Measurements from ENCODE around the gene MYCN.
"Not testable (repeated sequence)": the region's sequence is repeated elsewhere in the genome, so short reads cannot be mapped to it uniquely, and the experiment has no call there.

Gene MYCN

DNA sequence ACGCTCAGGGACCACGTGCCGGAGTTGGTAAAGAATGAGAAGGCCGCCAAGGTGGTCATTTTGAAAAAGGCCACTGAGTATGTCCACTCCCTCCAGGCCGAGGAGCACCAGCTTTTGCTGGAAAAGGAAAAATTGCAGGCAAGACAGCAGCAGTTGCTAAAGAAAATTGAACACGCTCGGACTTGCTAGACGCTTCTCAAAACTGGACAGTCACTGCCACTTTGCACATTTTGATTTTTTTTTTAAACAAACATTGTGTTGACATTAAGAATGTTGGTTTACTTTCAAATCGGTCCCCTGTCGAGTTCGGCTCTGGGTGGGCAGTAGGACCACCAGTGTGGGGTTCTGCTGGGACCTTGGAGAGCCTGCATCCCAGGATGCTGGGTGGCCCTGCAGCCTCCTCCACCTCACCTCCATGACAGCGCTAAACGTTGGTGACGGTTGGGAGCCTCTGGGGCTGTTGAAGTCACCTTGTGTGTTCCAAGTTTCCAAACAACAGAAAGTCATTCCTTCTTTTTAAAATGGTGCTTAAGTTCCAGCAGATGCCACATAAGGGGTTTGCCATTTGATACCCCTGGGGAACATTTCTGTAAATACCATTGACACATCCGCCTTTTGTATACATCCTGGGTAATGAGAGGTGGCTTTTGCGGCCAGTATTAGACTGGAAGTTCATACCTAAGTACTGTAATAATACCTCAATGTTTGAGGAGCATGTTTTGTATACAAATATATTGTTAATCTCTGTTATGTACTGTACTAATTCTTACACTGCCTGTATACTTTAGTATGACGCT lies 5.8 kb downstream of the MYCN start:
- no peak for DNase-seq

DNA sequence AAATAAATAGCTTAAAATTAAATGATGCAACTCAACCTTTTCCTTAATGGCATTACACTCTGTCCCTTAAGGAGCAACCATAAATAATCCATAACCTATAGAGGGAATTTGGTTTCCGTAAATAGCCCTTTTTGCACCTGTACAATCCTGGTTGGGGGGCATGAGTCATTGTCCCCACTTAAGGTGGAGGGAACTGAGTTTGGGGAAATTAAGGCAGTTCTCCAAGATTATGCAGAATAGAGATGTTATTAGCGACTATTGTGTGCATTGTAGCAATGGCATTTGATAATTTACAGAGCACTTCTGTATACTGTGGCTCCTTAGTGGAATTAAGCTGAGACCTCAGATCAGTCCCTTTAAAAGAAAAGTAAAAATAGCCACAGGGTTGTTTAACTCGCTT lies 6.6 kb downstream of the MYCN start:
- no peak for DNase-seq

DNA sequence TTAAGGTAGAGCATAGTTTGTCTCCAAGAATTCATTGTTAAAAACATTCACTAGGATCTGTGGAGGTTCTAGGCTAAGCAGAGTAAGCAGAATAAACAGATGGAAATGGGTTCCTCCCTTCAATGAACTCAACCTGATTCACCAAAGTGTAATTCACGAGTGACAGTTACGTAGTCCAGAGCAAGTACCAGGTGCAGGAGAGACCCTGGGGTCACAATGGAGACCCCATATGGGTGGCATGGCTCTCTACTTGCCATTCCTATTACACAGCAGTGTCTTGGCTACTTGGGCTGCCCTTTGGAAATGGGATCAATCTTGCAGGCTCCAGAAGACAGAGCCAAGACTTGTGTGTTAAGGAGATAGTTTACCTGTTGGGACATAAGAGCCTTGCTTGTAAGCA lies 7.1 kb downstream of the MYCN start:
- no peak for DNase-seq

DNA sequence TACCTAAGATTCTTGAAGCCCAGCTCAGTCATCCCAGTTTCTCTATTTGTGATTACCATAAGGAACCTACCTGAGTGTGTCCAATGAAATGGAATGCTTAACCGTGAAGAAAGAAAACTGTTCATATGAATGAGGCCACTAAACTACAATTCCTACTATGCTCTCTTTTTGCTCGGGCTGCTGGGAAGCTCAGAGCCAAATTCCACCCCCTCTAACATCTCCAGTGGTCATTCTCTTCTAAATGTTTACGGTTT lies 8.3 kb downstream of the MYCN start:
- DNase-seq = no peak

DNA sequence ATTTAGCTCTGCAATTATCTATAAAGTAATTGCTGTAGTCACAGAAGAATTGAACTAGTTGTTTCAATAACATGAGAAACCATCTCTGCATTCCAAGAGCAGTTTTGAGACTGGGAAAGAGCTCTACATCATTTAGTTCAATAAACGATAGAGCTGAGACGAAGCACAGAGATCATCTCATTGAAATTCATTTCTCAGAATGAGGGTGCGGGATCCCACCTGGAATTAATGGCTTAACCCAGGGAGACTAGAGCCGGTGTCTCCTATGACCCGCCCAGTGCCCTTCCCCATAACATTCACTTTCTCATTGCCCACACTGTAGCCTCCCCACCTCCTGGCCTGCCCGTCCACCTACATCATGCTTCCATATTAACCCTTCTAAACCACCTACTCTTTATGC lies 8.8 kb downstream of the MYCN start:
- DNase-seq = no peak

DNA sequence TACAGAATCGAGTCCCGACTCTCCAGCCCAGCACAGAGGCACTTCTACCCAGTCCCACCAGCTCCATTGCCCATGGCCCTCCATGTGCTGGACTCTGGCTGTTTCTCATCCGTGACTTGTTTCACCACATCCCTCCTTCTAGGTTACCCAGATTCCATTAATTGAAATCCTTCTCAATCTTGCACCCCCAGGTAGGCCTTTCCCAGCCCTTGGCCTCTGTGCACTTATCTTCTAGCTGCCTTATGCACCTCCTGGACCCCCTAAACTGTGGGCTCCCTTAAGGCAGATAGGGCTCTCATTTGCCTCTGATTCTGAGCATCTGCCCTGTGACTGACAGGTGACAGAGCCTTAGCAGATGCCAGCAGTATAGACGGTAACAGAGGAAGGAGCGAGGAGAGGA lies 9.2 kb downstream of the MYCN start:
- no peak for DNase-seq

DNA sequence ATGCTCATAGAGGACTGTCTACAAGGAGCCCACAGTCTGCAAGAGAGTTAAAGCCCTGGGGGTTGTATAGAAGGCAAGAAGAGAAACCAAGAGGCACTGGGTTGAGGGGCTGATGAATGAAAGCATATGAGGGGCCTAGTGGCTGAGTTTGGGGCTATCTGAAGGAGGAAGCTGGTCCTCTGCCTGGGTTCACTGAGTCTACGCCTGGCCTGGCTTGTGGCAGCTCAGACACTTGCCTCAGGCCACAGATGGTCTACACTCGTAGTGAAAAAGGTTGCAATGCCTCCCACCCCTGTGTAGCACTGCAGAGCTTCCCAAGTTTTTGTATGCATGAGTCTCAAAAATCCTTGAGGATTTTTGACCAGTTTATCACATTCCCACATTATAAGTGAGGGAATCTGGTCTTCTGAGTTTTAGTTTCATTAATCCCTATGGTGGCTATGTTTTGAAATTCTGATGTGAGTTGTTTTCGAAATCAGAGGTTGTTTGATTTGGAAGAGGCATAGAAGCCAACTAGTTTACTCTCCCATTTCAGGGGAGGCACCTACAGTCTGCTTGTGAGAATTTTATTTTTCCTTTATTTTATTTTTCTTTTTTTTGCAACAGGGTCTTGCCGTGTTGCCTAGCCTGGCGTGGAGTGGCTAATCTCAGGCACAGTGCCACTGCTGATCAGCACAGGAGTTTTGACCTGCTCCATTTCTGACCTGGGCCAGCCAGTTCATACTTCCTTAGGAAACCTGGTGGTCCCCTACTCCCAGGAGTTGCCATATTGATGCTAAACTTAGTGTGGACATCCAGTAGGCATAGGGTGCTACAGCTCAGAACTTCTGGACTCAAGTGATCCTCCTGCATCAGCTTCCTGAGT lies 10.0 kb downstream of the MYCN start:
- DNase-seq = no peak

DNA sequence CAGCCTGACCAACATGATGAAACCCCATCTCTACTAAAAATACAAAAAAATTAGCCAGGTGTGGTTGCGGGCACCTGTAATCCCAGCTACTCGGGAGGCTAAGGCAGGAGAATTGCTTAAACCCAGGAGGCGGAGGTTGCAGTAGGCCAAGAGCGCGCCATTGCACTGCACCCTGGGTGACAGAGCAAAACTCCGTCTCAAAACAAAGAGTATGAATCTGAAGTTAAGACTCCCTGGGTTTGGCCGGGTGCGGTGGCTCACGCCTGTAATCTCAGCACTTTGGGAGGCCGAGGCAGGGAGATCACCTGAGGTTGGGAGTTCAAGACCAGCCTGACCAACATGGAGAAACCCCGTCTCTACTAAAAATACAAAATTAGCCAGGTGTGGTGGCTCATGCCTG lies 11.6 kb downstream of the MYCN start:
- DNase-seq = not testable (repeated sequence)

DNA sequence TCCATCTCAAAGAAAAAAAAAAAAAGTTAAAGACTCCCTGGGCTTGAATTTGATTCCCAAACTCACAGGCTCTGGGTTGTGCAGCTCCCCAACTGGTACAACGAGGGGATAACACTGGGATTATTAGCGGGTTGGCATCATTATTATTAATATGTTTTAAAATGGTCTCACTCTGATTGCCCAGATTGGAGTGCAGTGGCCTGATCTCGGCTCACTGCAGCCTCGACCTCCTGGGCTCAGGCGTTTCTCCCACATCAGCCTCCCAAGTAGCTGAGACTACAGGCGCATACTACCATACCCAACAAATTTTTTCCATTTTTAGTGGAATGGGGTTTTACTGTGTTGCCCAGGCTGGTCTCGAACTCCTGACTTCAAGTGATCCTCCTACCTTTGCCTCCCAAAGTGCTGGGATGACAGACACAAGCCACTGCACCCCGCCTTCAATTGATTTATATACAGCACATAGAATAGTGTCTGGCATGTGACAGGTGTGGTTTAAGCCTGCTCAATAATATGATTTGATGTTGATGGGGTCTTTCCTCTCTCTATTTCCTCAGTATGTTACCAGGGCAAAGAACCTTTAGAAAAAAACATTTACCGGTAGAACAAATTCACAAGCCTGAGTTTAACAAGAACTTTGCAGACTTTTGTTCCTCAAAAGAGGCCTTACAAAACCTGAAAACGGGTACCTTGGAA lies 12.2 kb downstream of the MYCN start:
- no peak for DNase-seq

DNA sequence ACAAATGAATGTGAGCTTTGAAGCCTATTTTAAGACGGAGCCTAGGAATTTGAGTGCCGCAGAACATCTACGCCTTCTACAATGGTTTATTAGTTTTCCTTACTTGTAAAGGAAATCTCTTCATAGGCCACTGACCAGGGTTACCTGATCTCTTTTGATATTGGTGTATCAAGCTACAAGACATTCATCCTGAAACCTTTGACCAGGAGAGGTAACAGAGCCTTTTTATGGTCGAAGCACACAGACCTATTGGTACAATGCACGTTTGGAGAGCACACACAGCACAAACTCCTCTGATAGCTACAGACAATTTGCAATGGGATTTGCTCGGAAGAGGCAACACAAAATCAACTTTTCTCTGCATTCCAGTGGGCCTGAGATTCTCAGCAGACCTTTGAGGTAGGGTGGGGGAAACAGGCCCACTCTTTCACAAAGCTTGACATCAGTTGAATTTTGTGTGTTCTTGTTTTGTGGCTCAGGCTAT lies 12.8 kb downstream of the MYCN start:
- DNase-seq = no peak

DNA sequence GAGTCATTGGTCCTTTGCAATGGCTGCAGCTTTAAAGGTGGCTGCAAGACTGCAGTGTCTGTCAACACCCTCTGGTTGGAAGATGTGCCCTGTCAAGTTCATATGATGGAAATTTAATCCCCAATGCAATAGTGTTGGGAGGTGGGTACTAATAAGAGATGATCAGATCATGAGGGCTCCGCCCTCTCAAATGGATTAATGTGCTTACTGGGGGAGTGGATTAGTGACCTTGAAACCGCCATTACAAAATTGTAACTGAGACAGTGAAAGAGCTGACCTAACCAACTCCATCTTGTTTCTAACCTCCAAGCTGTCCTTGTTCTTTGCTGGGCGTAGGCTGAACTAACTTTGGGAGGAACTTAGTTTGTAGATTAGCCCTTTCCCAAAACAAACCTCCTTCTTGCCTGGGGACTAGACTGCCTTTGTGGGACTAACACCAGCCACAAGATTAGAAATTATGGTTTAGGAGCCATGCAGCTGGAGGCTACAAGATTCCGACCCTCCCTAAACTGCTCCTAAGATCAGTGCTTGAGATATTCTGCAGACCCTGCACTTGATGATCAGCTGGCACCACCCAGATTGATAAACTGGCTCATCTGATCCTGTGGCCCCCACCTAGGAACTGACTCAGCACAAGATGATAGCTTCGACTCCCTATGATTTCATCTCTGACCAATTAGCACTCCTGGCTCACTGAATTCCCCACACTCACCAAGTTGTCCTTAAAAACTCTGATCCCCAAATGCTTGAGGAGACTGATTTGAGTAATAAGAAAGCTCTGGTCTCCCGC lies 13.7 kb downstream of the MYCN start:
- DNase-seq = no peak

DNA sequence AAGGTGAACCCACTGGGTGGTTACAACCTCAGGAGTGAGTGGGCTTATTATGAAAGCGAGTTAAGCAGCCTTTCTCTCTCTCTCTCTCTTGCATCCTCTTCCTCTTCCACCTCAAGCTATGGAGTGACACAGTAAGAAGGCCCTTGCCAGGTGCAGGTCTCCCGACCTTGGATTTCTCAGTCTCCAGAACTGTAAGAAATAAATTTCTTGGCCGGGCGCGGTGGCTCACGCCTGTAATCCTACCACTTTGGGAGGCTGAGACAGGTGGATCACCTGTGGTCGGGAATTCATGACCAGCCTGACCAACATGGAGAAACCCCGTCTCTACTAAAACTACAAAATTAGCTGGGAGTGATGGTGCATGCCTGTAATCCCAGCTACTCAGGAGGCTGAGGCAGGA lies 14.4 kb downstream of the MYCN start:
- DNase-seq = no peak

DNA sequence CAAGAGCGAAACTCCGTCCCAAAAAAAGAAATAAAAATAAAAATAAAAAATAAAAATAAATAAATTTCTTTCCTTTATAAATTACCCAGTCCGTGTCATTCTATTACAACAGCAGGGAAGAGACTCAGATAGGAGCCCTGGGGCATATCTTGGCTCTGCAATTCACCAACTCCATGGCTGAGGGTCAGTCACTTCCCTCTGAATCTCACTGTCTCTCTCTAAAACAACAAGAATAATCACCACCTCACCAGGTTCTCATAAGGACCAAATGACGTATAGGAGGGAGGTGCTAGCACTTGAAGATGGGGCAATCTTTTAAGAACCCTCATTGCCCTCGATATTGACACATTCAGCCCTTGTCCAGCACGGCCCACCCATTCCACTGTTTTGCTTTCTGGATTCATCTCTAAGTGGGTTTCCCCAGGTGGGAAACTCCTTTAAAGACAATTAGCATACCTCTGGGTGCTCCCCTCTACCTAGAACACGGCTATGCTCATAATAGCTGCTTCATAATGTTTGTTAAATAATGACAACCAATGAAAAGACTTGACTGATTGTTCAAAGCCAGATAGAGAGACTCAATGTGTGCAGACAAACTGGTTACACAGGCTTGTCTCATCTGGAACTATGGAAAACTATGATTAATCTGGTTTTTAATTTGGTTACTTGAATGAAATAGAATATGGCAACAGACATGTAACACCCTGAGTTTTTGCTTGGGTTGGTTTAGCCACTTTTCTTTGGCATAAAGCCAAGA lies 15.1 kb downstream of the MYCN start:
- DNase-seq = no peak

DNA sequence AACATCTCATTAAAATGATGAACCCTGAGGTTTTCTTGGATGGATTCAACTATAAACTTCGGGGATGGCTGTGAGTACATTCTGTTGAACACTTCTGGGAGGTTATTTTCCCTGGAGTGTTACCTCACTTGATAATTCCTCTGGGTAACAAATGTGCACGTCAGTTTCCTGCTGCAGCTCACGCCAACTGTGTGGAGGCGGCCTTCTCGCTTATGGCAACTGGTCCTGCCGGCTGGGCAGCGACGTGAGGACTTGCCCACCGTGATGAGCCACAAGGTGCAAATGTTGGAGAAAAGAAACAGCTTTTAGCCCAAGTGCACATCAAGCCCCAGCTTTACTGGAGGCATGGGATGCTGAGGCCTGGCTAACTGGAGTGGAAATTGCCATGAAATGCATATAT lies 15.9 kb downstream of the MYCN start:
- DNase-seq = no peak

DNA sequence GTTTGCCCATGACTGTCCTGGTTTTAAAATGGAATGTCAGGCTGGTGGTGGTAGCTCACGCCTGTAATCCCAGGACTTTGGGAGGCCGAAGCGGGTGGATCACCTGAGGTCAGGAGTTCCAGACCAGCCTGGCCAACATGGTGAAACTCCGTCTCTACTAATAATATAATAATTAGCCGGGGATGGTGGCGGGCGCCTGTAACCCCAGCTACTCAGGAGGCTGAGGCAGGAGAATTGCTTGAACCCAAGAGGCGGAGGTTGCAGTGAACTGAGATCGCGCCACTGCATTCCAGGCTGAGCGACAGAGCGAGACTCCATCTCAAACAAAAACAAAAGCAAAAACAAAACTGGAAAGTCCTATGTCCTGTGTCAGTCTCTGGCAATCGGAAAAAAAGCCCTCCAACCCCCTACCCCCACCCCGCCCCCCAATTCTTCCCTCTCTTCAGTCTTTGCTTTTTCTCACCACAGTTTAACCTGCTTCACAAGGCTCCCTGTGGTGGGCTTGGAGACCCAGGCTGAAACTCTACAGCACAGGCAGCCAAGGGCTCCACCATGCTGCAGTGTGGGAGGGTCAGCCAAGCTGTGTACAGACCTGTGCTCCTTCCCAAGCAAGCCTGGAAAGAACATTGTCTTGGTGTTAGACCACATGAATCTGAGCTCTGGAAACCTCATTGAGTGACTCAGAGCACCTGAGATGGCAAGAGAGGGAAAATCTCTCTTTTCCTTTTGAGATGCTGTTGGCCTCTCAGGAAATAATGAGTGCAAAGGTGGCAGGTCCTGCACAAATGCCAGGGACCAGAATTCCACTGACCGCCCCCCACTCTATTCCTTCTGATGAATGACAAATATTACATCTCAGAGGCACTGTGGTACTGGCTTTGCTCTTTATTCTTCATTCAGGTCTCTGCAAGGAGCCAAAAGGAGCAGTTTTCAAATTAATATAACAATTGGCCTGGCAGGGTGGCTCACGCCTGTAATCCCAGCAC lies 16.7 kb downstream of the MYCN start:
- DNase-seq = no peak

DNA sequence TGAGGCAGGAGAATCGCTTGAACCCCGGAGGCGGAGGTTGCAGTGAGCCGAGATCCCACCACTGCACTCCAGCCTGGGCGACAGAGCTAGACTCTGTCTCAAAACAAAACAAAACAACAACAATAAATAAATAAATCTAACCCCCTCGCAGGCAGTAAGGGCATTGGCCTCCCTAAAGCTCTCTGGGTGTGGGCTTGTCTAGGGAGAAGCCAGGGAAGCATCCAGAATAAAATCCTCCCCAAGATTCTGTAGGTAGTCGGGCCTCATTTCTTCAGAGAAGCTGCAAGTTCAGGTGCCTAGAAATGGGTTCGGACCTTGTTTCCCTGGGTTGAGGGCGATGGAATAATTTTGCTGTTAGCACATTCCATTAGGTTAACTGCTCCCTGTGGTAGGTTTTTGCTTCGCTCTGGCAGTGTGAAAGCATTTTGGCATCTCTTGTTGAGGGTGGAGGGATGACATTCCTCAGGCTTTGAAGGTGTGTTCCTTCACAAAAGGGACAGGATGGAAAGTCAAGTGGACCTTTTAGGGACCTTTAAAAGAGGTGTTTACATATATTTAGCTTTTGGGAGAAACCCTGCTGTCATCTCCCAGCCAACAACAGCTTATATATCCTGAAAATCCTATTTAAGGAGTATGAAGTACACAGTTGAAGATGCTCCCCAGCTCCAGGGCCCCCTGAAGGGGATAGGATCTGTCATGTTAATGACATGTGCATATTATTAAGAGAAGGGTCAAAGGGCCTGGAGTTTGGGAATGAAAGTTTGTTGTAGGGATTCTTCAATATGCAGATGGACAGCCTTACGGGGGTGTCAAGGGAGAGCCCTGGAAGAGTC lies 17.7 kb downstream of the MYCN start:
- no peak for DNase-seq

DNA sequence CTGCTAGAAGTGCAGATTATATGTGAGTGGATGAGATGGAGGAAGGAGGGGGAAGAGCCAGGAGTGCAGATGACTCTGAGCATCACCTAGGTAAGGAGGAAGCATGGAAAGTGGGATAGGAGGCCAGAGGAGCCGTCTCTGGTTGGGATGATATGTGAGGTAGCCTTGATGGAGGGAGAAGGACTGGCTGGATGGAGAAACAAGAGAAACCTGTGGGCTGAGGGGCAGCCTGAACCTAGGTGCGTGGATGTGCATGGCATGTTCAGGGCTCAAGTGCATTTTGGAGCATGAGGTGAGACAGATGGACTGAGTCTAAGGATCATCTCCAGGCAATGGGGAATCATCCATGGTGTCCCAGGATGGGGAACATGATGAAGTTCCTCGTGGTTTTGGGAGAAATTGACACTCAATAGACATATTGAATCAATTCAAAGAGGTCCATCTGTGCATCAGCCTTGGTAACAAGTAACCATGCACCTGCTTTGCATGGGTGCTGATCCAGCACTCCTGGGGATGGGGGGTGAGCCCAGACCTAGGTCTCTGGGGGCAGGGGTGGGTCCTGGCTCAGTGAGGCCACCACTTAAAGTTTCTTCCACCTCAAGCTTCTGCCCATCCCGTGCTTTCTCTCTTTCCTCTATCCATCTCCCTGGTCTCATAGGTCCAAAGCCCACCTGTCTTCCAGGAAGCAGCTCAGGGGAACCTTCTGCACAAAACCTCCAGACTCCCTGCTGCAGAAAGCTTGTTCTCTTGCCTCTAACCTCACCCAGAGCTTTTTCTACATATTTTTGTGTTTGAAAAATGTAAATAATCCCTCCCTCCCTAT lies 19.2 kb downstream of the MYCN start:
- no peak for DNase-seq

DNA sequence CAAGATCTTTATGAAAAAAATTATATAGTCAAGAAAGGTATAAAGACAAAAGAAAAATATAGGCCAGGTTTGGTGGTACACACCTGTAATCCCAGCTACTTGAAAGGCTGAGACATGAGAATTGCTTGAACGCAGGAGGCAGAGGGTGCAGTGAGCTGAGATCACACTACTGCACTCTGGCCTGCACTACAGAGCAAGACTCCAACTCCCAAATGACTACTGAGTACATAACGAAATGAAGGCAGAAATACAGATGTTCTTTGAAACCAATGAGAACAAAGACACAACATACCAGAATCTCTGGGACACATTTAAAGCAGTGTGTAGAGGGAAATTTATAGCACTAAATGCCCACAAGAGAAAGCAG lies 19.8 kb downstream of the MYCN start:
- not testable (repeated sequence) for DNase-seq
